Neural progenitor cell (in vitro differentiated cells): ENCODE results near the gene GUCD1.

Experiments used
- CTCF ChIP-seq: fragments of 200-600 bp; sonication (generic); IDR thresholded peaks from 2 replicates; pipeline ENCODE4 v1.5.1; 2017; ENCODE audit warnings: antibody characterized with exemption, mild to moderate bottlenecking
- EZH2 ChIP-seq: fragments of 200-600 bp; sonication (generic); IDR thresholded peaks from 2 replicates; pipeline ENCODE4 v1.6.1; 2017; ENCODE audit warnings: antibody characterized with exemption, mild to moderate bottlenecking, moderate library complexity
- EZH2phosphoT487 ChIP-seq: fragments of 200-600 bp; sonication (generic); IDR thresholded peaks from 2 replicates; pipeline ENCODE4 v1.6.1; 2017; ENCODE audit warnings: antibody characterized with exemption

GRCh38 chr22:24583221-24584165 is 28.6 kb upstream of the GUCD1 start:
- TF ChIP-seq CTCF (no peak), EZH2 (no peak), EZH2phosphoT487 (no peak)
